K562 treated with DMSO at 1 percent for 12 hours (cell line): ENCODE measurements around the gene ZBTB24. TPM values are rescaled to one million over a fixed set of nuclear protein-coding genes. Genes with fewer than 3 reads are reported as not detected.

ENCODE experiments used
- total RNA-seq: library from RNA; unstranded; fragments of 300-600 nt; gene quantifications from 2 replicates; pipeline ENCODE4 v1.2.3, GENCODE V29; 2022; ENCODE audit not compliant: insufficient read depth

The ZBTB24 gene
- 2.1 and 6.9 TPM in 2 replicates for total RNA-seq

GRCh38 chr6:109482905-109483734 lies at the start of gene ZBTB24:
TSS of gene ZBTB24 (minus strand) at chr6:109483219. CDS start at chr6:109482026, 1,193 bp downstream.

GRCh38 chr6:109455437-109456110 lies 27.4 kb downstream of the ZBTB24 start, which contains the start of gene MICAL1:
TSS of gene MICAL1 (minus strand) at chr6:109455772. CDS start at chr6:109454196, 1,576 bp downstream.

GRCh38 chr6:109440331-109441068 lies 42.5 kb downstream of the ZBTB24 start, which contains the start of the genes PPIL6 and SMPD2:
TSS of gene PPIL6 (minus strand) at chr6:109440628. CDS start at chr6:109440590, 38 bp downstream.
TSS of gene SMPD2 (plus strand) at chr6:109440724. CDS start at chr6:109441122, 398 bp downstream.

Other genes starting within 250 kb of the ZBTB24 start
- 101 and 245 TPM in 2 replicates for gene CD164, start 100.8 kb downstream of the ZBTB24 start, total RNA-seq
- gene PPIL6, start 42.6 kb downstream of the ZBTB24 start, total RNA-seq: 0.37 and 1.2 TPM in 2 replicates
- 12.2 and 16.2 TPM in 2 replicates for gene SMPD2, start 42.5 kb downstream of the ZBTB24 start, total RNA-seq
- 6.6 and 19.5 TPM in 2 replicates for gene MICAL1, start 27.4 kb downstream of the ZBTB24 start, total RNA-seq
- 0.65 and 1.7 TPM in 2 replicates for gene AK9, start 208.0 kb upstream of the ZBTB24 start, total RNA-seq
- gene FIG4, start 208.1 kb upstream of the ZBTB24 start, total RNA-seq: 7.9 and 11.3 TPM in 2 replicates